GM06990 (cell line): ENCODE measurements around the gene COLEC12.

Source experiments
- DNase-seq: peaks from one replicate; pipeline ENCODE4 v3.0.0-alpha.2; 2011; ENCODE audit not compliant: insufficient read length; ENCODE audit errors: extremely low read depth
- H3K27me3 ChIP-seq: replicated peaks from 2 replicates; pipeline ENCODE4 v1.6.0; 2011; ENCODE audit warnings: low read length; ENCODE audit not compliant: control insufficient read depth, insufficient read depth
- H3K36me3 ChIP-seq: 2 replicates; pipeline ENCODE4 v1.5.1; 2011; ENCODE audit warnings: low read length; ENCODE audit not compliant: control insufficient read depth, insufficient read depth
- H3K4me3 ChIP-seq: replicated peaks from 2 replicates; pipeline ENCODE4 v1.5.1; 2011; ENCODE audit warnings: low read depth, mild to moderate bottlenecking, control low read depth, low read length
- TF ChIP-seq, protein P1 (sequence below): IDR thresholded peaks from 2 replicates; pipeline ENCODE4 v1.5.1; 2011; ENCODE audit warnings: low read length, control low read depth, mild to moderate bottlenecking, inconsistent platforms; ENCODE audit not compliant: insufficient read depth, poor library complexity, severe bottlenecking

COLEC12 gene

GRCh38 chr18:446941-447560, 53.5 kb downstream of the COLEC12 start:
- no peak for DNase-seq
- TF ChIP-seq, protein P1, sequence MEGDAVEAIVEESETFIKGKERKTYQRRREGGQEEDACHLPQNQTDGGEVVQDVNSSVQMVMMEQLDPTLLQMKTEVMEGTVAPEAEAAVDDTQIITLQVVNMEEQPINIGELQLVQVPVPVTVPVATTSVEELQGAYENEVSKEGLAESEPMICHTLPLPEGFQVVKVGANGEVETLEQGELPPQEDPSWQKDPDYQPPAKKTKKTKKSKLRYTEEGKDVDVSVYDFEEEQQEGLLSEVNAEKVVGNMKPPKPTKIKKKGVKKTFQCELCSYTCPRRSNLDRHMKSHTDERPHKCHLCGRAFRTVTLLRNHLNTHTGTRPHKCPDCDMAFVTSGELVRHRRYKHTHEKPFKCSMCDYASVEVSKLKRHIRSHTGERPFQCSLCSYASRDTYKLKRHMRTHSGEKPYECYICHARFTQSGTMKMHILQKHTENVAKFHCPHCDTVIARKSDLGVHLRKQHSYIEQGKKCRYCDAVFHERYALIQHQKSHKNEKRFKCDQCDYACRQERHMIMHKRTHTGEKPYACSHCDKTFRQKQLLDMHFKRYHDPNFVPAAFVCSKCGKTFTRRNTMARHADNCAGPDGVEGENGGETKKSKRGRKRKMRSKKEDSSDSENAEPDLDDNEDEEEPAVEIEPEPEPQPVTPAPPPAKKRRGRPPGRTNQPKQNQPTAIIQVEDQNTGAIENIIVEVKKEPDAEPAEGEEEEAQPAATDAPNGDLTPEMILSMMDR = no peak
- Histone ChIP-seq H3K36me3 (no peaks in the 10 kb centered on the region), H3K4me3 (no peak overlapping the region), H3K27me3 (no peaks in the 10 kb centered on the region; the same call in 1 of the 2 replicates)

GRCh38 chr18:445055-445454, 55.4 kb downstream of the COLEC12 start:
- no peak for DNase-seq
- Histone ChIP-seq H3K4me3 (no peak overlapping the region), H3K27me3 (no peaks in the 10 kb centered on the region; the same call in 1 of the 2 replicates), H3K36me3 (no peaks in the 10 kb centered on the region)
- TF ChIP-seq, protein P1 = no peak

DNA sequence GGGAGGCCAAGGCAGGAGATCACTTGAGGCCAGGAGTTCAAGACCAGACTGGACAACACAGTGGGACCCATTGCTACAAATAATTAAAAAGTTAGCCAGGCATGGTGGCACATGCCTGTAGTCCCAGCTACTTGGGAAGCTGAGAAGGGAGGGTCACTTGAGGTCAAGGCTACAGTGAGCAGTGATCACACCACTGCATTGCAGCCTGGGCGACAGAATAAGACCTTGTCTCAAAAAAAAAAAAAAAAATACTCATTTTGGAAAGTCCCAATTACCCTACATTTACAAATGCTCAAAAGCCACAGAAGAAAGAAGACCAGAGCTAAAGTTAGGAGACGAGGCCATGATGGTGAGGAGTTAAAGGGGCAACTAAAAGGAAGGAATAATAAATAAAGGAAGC, 61.9 kb downstream of the COLEC12 start:
- Histone ChIP-seq H3K36me3 (no peaks in the 10 kb centered on the region), H3K27me3 (no peaks in the 10 kb centered on the region; the same call in 1 of the 2 replicates), H3K4me3 (no peak overlapping the region)
- TF ChIP-seq, protein P1 = no peak
- DNase-seq = no peak

DNA sequence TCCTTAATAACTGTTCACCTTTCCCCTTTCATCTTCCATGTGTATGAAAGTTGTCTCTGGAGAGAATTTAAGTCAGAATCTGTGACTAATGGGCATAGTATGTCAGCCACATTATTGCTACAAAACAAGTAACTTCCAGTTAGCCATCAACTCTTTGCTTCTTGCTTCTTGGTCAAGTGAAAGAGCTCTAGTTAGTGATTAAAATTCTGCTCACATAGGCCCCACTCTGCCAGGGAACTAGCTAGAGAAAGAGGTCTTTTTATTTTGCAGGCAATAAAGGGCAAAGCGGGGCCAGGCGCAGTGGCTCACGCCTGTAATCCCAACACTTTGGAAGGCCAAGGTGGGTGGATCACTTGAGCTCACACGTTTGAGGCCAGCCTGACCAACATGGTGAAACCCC, 64.6 kb downstream of the COLEC12 start:
- TF ChIP-seq, protein P1 = no peak
- no peaks in the 10 kb centered on the region for H3K36me3 ChIP-seq
- DNase-seq = no peak
- H3K4me3 ChIP-seq = no peak overlapping the region
- H3K27me3 ChIP-seq = no peaks in the 10 kb centered on the region

DNA sequence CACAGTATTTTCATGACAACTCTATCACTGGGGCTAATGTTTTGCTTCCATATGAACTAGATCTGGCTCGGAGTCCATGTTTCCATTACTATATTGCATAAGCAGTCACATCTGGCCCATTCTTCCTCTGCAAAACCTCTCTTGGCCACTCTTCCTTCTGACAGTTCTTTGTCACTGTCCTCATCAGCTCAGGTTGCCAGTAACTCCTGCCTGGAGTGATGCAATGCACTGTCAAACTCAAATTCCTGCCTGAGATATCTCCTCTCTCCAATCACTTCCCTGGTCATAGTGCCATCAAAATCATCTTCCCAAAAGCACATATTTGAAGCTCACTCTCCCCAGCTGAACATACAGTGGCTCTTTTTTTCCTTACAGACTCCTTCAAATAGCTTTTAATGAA, 66.1 kb downstream of the COLEC12 start:
- DNase-seq = no peak
- Histone ChIP-seq H3K4me3 (no peak overlapping the region), H3K36me3 (no peaks in the 10 kb centered on the region), H3K27me3 (no peaks in the 10 kb centered on the region)
- TF ChIP-seq, protein P1 = no peak

DNA sequence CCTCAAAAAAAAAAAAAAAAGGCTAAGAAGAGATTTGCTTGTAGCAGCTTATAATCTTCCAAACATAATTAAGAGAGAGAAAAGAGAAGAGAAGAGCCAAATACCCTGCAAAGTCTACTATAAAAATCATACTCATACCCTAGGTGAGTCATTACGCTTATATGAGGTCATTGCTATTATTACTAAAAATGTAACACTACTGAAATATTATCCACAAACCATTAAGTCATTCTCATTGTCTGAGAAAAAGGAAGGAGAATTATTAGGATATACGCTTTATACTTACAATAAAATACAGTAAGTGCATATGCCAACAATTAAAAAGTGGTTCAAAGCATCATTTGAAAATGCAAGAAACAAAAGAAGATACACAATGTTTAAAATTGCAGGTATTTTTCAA, 66.5 kb downstream of the COLEC12 start:
- H3K36me3 ChIP-seq = no peaks in the 10 kb centered on the region
- H3K27me3 ChIP-seq = no peaks in the 10 kb centered on the region
- TF ChIP-seq, protein P1 = no peak
- no peak overlapping the region for H3K4me3 ChIP-seq
- DNase-seq = no peak
